DOHH2 (cell line): ENCODE data around the gene HECW1.

Experiments
- CTCF ChIP-seq: fragments of 200-600 bp; sonication (generic); IDR thresholded peaks from one replicate; pipeline ENCODE4 v1.5.1; 2014; ENCODE audit warnings: antibody characterized with exemption, mild to moderate bottlenecking, low read depth, low read length; ENCODE audit not compliant: poor library complexity, severe bottlenecking
- EZH2phosphoT487 ChIP-seq: fragments of 200-600 bp; sonication (generic); IDR thresholded peaks from 2 replicates; pipeline ENCODE4 v1.6.1; 2017; ENCODE audit warnings: borderline replicate concordance, mild to moderate bottlenecking, antibody characterized with exemption, low read length, moderate library complexity, mixed read lengths

- TF ChIP-seq CTCF: no peak
- no peak for TF ChIP-seq EZH2phosphoT487
Measured at GRCh38 chr7:43169076-43169475, 56.6 kb downstream of the HECW1 start.
